ENCODE measurements around the gene EFHD1.

EFHD1 gene

GRCh38 chr2:232611061-232611460 is 22.3 kb upstream of the EFHD1 start:
- ChIA-PET CTCF (interaction anchor here (0.7 to 1.9 kb wide), 9 partner anchors 9 to 653 kb away, joined by 3 to 6 read pairs (median 3); partner anchors contain the start of gene EFHD1), POLR2A (no interaction called here)
- DNase-seq (ENCODE audit: extremely low spot score) = no peak
- TF ChIP-seq CTCF (IDR thresholded peaks at IDR 0.05; ENCODE audit: control extremely low read depth, extremely low read depth, low read depth, missing control alignments) = no peak

GRCh38 chr2:232611559-232612218 is 21.7 kb upstream of the EFHD1 start:
- ChIA-PET CTCF (interaction anchor here (0.7 to 1.9 kb wide), 11 partner anchors 8 to 652 kb away, joined by 3 to 6 read pairs (median 4); partner anchors contain the start of gene EFHD1), POLR2A (no interaction called here)
- peak; percentile 84 for TF ChIP-seq CTCF (IDR thresholded peaks at IDR 0.05; ENCODE audit: control extremely low read depth, extremely low read depth, low read depth, missing control alignments)
- DNase-seq (ENCODE audit: extremely low spot score) = peak; percentile 75

- POLR2A ChIA-PET = no interaction called here
These were observed 19.8 kb upstream of the EFHD1 start for GRCh38 chr2:232613538-232614134.

GRCh38 chr2:232615339-232615738 is 18.1 kb upstream of the EFHD1 start:
- POLR2A ChIA-PET = no interaction called here
- DNase-seq (ENCODE audit: extremely low spot score) = no peak
- CTCF ChIA-PET = no interaction called here
- no peak for TF ChIP-seq CTCF (IDR thresholded peaks at IDR 0.05; ENCODE audit: control extremely low read depth, extremely low read depth, low read depth, missing control alignments)

More at GRCh38 chr2:232613538-232614134, 19.8 kb upstream of the EFHD1 start:
- TF ChIP-seq CTCF (IDR thresholded peaks at IDR 0.05; ENCODE audit: control extremely low read depth, extremely low read depth, low read depth, missing control alignments) = no peak
- CTCF ChIA-PET = interaction anchor here (1.0 kb wide), 2 partner anchors 441 to 713 kb away, joined by 3 to 4 read pairs; no protein-coding TSS in a partner anchor
- no peak for DNase-seq (ENCODE audit: extremely low spot score)

- ChIA-PET CTCF (no interaction called here), POLR2A (no interaction called here)
- DNase-seq (ENCODE audit: extremely low spot score) = no peak
- TF ChIP-seq CTCF (IDR thresholded peaks at IDR 0.05; ENCODE audit: control extremely low read depth, extremely low read depth, low read depth, missing control alignments) = no peak
These were observed 12.2 kb upstream of the EFHD1 start for GRCh38 chr2:232621186-232621585.

GRCh38 chr2:232622563-232622962 is 10.8 kb upstream of the EFHD1 start:
- TF ChIP-seq CTCF (IDR thresholded peaks at IDR 0.05; ENCODE audit: control extremely low read depth, extremely low read depth, low read depth, missing control alignments) = no peak
- ChIA-PET POLR2A (no interaction called here), CTCF (no interaction called here)
- no peak for DNase-seq (ENCODE audit: extremely low spot score)

All from GM10248 (cell line).